Left renal cortex interstitium (tissue), 4 donors: Measurements from ENCODE around the gene AKR1E2. TPM values are rescaled to one million over a fixed set of nuclear protein-coding genes. Genes with fewer than 3 reads are reported as not detected.

Experiments
- DNase-seq, 4 donors: peaks; one replicate each; pipeline ENCODE4 v3.0.0-alpha.2; 2013; ENCODE audit warnings: low read depth in 4 of 4, low spot score in 2 of 4, missing footprints in 1 of 4
- polyA plus RNA-seq, 4 donors: library from polyadenylated mRNA; unstranded; fragments of 120-200 nt; gene quantifications; one replicate each; pipeline ENCODE4 v1.2.1, GENCODE V29; 2013; ENCODE audit not compliant: insufficient read length in 4 of 4

AKR1E2 gene
- polyA plus RNA-seq, 4 donors = 7.9 to 9.4 (median 8.5) TPM

DNA sequence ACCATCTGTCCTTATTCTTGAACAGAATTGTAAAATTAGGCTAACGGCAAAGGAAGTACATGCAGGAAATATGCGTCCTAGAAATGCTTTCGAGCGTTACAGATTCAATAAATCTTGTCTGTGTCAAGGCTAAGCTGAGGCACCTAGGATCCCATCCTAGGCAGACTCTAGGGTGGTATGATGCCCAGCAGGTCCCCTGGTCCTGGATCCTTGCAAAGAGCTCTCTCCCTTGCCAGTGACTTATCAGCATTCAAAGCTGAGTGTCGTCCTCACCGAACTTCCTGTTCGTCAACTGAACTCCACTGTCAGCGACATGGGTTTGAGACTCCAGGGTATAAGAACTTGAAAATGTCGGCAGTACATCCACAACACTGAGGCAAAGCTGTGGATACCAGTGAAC, 61.5 kb downstream of the AKR1E2 start:
- no peak for DNase-seq

DNA sequence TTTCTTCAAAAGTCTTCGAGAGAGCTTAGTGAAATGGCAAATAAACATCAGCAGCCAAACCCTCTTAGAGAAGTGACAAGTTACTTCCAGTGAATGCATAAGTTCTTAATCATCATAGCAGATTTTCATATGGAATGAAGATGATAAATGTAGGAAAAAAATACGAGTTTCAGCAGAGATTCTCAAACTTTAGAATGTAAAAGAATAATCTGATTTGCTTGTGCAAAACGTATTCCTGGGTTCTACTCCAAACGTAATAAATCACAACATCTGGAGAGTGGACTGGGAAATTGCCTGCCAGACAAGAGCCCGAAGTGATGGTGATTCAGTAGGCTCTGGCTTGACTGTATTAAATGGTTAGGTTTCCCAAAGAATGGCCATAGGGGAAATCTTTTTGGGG, 62.2 kb downstream of the AKR1E2 start:
- no peak for DNase-seq

- no peak for DNase-seq
Measured at GRCh38 chr10:4889959-4890358, 64.0 kb downstream of the AKR1E2 start.

- no peak for DNase-seq
Measured at GRCh38 chr10:4892681-4893080, 66.7 kb downstream of the AKR1E2 start.

DNA sequence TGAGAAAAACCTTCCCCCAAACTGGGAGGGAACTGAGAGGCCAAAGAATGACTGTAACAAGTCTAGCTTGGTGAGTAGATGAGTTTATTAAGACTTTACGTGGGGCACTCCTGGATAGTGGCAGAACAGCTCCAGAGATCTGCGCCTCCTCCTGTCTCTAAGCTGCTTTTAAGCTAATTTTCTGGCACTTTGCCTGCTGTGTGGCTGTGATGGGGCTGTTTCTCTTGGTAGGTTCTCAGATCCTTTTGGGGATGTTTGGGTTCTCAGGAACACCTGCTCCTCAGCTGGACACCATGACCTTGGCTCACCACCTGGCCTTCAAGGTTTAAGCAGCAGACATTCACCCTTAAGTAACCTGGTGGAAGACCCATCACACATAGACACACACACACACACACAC, 68.3 kb downstream of the AKR1E2 start:
- no peak for DNase-seq

Other genes starting within 250 kb of the AKR1E2 start
- gene AKR1C1, start 137.2 kb downstream of the AKR1E2 start, polyA plus RNA-seq = 10 to 100 TPM; 11.8 to 17.9 (median 15.1) TPM
- gene AKR1C2, start 177.7 kb downstream of the AKR1E2 start, polyA plus RNA-seq = 10 to 100 TPM in 1 of 4 donors, 1 to 10 TPM in 3; 5.9 to 15.0 (median 8.1) TPM